H9 (cell line): ENCODE measurements around the gene CAMSAP2. TPM values are rescaled to one million over a fixed set of nuclear protein-coding genes. Genes with fewer than 3 reads are reported as not detected.
"Not testable (repeated sequence)": the region's sequence is repeated elsewhere in the genome, so short reads cannot be mapped to it uniquely, and the experiment has no call there.

ENCODE experiments used
- DNase-seq: peaks from one replicate; pipeline ENCODE4 v3.0.0-alpha.2; 2017
- H2AFZ ChIP-seq: one replicate; pipeline ENCODE4 v1.6.1; 2013; ENCODE audit warnings: mild to moderate bottlenecking, low read length, control low read depth, moderate library complexity
- H2AK5ac ChIP-seq: 2 replicates; pipeline ENCODE4 v1.6.1; 2013; ENCODE audit warnings: low read length, control low read depth, mixed read lengths; ENCODE audit not compliant: insufficient read length
- H2BK120ac ChIP-seq: one replicate; pipeline ENCODE4 v1.6.1; 2013; ENCODE audit warnings: low read depth, mild to moderate bottlenecking, low read length, control low read depth, inconsistent platforms; ENCODE audit not compliant: poor library complexity, severe bottlenecking
- H2BK12ac ChIP-seq: 2 replicates; pipeline ENCODE4 v1.6.1; 2013; ENCODE audit warnings: low read length, control low read depth, mixed read lengths, low read depth; ENCODE audit not compliant: insufficient read length
- H2BK15ac ChIP-seq: 2 replicates; pipeline ENCODE4 v1.6.1; 2013; ENCODE audit warnings: low read depth, low read length, control low read depth
- H2BK20ac ChIP-seq: one replicate; pipeline ENCODE4 v1.6.1; 2013; ENCODE audit warnings: low read depth, mild to moderate bottlenecking, low read length, control low read depth, inconsistent platforms; ENCODE audit not compliant: poor library complexity, severe bottlenecking
- H2BK5ac ChIP-seq: 2 replicates; pipeline ENCODE4 v1.6.1; 2013; ENCODE audit warnings: low read length, control low read depth, mixed read lengths; ENCODE audit not compliant: insufficient read length
- H3K14ac ChIP-seq: 2 replicates; pipeline ENCODE4 v1.6.1; 2013; ENCODE audit warnings: low read length, control low read depth; ENCODE audit not compliant: insufficient read depth
- H3K18ac ChIP-seq: 2 replicates; pipeline ENCODE4 v1.6.1; 2013; ENCODE audit warnings: low read depth, mild to moderate bottlenecking, mixed read lengths, low read length, control low read depth; ENCODE audit not compliant: insufficient read length
- H3K23ac ChIP-seq: 2 replicates; pipeline ENCODE4 v1.6.1; 2013; ENCODE audit warnings: low read length, control low read depth, mixed read lengths, low read depth; ENCODE audit not compliant: insufficient read length
- H3K23me2 ChIP-seq: 2 replicates; pipeline ENCODE4 v1.6.1; 2013; ENCODE audit warnings: low read depth, mild to moderate bottlenecking, mixed read lengths, low read length, control low read depth; ENCODE audit not compliant: insufficient read length, poor library complexity, severe bottlenecking
- H3K27ac ChIP-seq: 2 replicates; pipeline ENCODE4 v1.5.1; 2013; ENCODE audit warnings: low read length, control low read depth, mixed read lengths, low read depth; ENCODE audit not compliant: insufficient read length
- H3K27me3 ChIP-seq: 2 replicates; pipeline ENCODE4 v1.6.1; 2013; ENCODE audit warnings: low read length, control low read depth, inconsistent platforms; ENCODE audit not compliant: insufficient read depth
- H3K4ac ChIP-seq: 2 replicates; pipeline ENCODE4 v1.6.1; 2013; ENCODE audit warnings: low read depth, mild to moderate bottlenecking, control low read depth, inconsistent platforms, low read length, moderate library complexity
- H3K4me1 ChIP-seq: 2 replicates; pipeline ENCODE4 v1.6.1; 2013; ENCODE audit warnings: low read length, control low read depth, inconsistent platforms; ENCODE audit not compliant: insufficient read depth
- H3K4me2 ChIP-seq: 2 replicates; pipeline ENCODE4 v1.6.1; 2013; ENCODE audit warnings: low read length, control low read depth, mixed read lengths; ENCODE audit not compliant: insufficient read length, insufficient read depth
- H3K56ac ChIP-seq: 2 replicates; pipeline ENCODE4 v1.6.1; 2013; ENCODE audit warnings: low read depth, mild to moderate bottlenecking, mixed read lengths, low read length, control low read depth; ENCODE audit not compliant: insufficient read length
- H3K79me1 ChIP-seq: 2 replicates; pipeline ENCODE4 v1.6.1; 2013; ENCODE audit warnings: low read depth, mild to moderate bottlenecking, moderate library complexity, low read length, control low read depth, inconsistent platforms; ENCODE audit not compliant: insufficient read depth, poor library complexity, severe bottlenecking
- H3K79me2 ChIP-seq: 2 replicates; pipeline ENCODE4 v1.6.1; 2013; ENCODE audit warnings: low read length, control low read depth, inconsistent platforms; ENCODE audit not compliant: insufficient read depth
- H3K9ac ChIP-seq: 2 replicates; pipeline ENCODE4 v1.6.1; 2013; ENCODE audit warnings: low read length, control low read depth, mixed read lengths; ENCODE audit not compliant: insufficient read length; ENCODE audit errors: extremely low read depth
- H3K9me3 ChIP-seq: one replicate; pipeline ENCODE4 v1.6.1; 2013; ENCODE audit warnings: low read depth, low read length, inconsistent platforms; ENCODE audit not compliant: control insufficient read depth
- H3T11ph ChIP-seq: one replicate; pipeline ENCODE4 v1.6.1; 2013; ENCODE audit warnings: mild to moderate bottlenecking, low read length, control low read depth, inconsistent platforms
- H4K20me1 ChIP-seq: one replicate; pipeline ENCODE4 v1.6.1; 2013; ENCODE audit not compliant: control insufficient read depth, insufficient read length, insufficient read depth
- H4K5ac ChIP-seq: 2 replicates; pipeline ENCODE4 v1.6.1; 2013; ENCODE audit warnings: low read depth, mild to moderate bottlenecking, mixed read lengths, low read length, control low read depth; ENCODE audit not compliant: insufficient read length
- H4K8ac ChIP-seq: replicated peaks from 2 replicates; pipeline ENCODE4 v1.6.1; 2013; ENCODE audit warnings: low read length, control low read depth, mixed read lengths, low read depth; ENCODE audit not compliant: insufficient read length
- H4K91ac ChIP-seq: 2 replicates; pipeline ENCODE4 v1.6.1; 2013; ENCODE audit warnings: low read depth, mild to moderate bottlenecking, moderate library complexity, mixed read lengths, low read length, control low read depth; ENCODE audit not compliant: insufficient read length
- H3K27ac Mint-ChIP-seq, 3 experiments: 2 replicates in 2 of 3; 3 replicates in 1 of 3; pipeline ENCODE4 v1.8.0; 2020 to 2021; ENCODE audit warnings: mixed read lengths in 3 of 3, mild to moderate bottlenecking in 1 of 3, moderate library complexity in 1 of 3
- H3K27me3 Mint-ChIP-seq: 2 replicates; pipeline ENCODE4 v1.8.0; 2021; ENCODE audit warnings: low read depth, mild to moderate bottlenecking, moderate library complexity, mixed read lengths
- H3K36me3 Mint-ChIP-seq, 3 experiments: 2 replicates in 2 of 3; 3 replicates in 1 of 3; pipeline ENCODE4 v1.8.0; 2020 to 2021; ENCODE audit warnings: low read depth in 3 of 3, mixed read lengths in 3 of 3; ENCODE audit not compliant: insufficient read depth in 1 of 3
- H3K4me1 Mint-ChIP-seq, 2 experiments: 2 replicates each; pipeline ENCODE4 v1.8.0; 2020; ENCODE audit warnings: mixed read lengths in 2 of 2
- H3K4me3 Mint-ChIP-seq, 2 experiments: 2 replicates in 1 of 2; 3 replicates in 1 of 2; pipeline ENCODE4 v1.8.0; 2020 to 2021; ENCODE audit warnings: mild to moderate bottlenecking in 2 of 2, mixed read lengths in 2 of 2, moderate library complexity in 1 of 2
- H3K9me3 Mint-ChIP-seq, 2 experiments: 2 replicates in 1 of 2; 3 replicates in 1 of 2; pipeline ENCODE4 v1.8.0; 2020; ENCODE audit warnings: mild to moderate bottlenecking in 2 of 2, mixed read lengths in 2 of 2, moderate library complexity in 1 of 2
- WGBS: extraction: QIAGEN DNeasy Blood & Tissue Kit; methylation state at CpG from one replicate; pipeline ENCODE4 v1.1.7; 2013; ENCODE audit warnings: missing lambda C conversion rate, low lambda C conversion rate, mixed read lengths; ENCODE audit not compliant: insufficient read length; ENCODE audit errors: extremely low coverage; 5-methylcytosine and 5-hydroxymethylcytosine counted together
- total RNA-seq: library from RNA; stranded (reverse); gene quantifications from 2 replicates; pipeline ENCODE4 v1.2.1, GENCODE V29; 2021
- TF ChIP-seq, protein P1 (sequence below): fragments of 200-600 bp; sonication (generic); conservative IDR thresholded peaks from 3 replicates; pipeline ENCODE4 v1.8.0; 2021; ENCODE audit warnings: antibody characterized with exemption, mild to moderate bottlenecking

Gene CAMSAP2
- total RNA-seq, 1 experiment from 2014 or later = 33.7 TPM

DNA sequence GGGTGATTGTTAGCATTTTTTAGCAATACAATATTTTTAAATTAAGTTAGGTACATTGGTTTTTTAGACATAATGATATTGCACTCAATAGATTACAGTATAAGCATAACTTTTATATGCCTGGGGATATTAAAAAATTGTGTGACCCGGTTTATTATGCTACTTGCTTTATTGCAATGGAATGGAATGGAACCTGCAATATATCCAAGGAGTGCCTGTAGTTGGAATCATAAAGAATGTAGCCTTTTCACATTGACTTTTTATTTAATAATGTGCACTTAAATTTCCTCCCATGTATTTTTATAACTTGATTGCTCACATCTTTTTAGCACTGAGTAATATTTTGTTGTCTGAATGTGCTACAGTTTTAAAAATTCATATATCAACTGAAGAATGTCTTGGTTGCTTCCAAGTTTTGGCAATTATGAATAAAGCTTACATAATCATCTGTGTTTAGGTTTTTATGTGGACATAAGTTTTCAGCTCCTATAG, 49.2 kb downstream of the CAMSAP2 start:
- Mint-ChIP-seq H3K9me3 (peaks cover 5 to 7% of the 10 kb centered on the region in 2 experiments; a peak in 4 of 5 replicates), H3K27ac (no peak overlapping the region), H3K27me3 (no peaks in the 10 kb centered on the region), H3K36me3 (peaks cover 17 to 25% (median 23%) of the 10 kb centered on the region in 3 experiments), H3K4me3 (no peak overlapping the region), H3K4me1 (peaks cover 5 to 7% of the 10 kb centered on the region in 2 experiments)
- Histone ChIP-seq H4K5ac (no peak overlapping the region), H3K23me2 (no peaks in the 10 kb centered on the region), H4K8ac (no peak overlapping the region), H3K56ac (no peak overlapping the region), H3K23ac (no peak overlapping the region), H3K9me3 (no peaks in the 10 kb centered on the region), H3K79me1 (peaks cover under 1% of the 10 kb centered on the region), H3K4me2 (no peak overlapping the region), H3K9ac (no peak overlapping the region), H3K4ac (no peak overlapping the region), H4K91ac (no peak overlapping the region), H3K18ac (no peak overlapping the region), H3K27ac (no peak overlapping the region), H2BK15ac (no peak overlapping the region), H3K27me3 (no peaks in the 10 kb centered on the region), H4K20me1 (no peaks in the 10 kb centered on the region), H2AFZ (no peak overlapping the region), H2BK12ac (no peak overlapping the region), H2BK20ac (no peak overlapping the region), H3K14ac (no peak overlapping the region), H3T11ph (no peak overlapping the region), H2BK120ac (no peak overlapping the region), H2AK5ac (no peak overlapping the region), H3K79me2 (no peaks in the 10 kb centered on the region; the same call in 1 of the 2 replicates), H3K4me1 (no peaks in the 10 kb centered on the region), H2BK5ac (no peak overlapping the region)
- WGBS = no CpG with 5 or more reads among the region's 1 CpG
- DNase-seq = no peak
- TF ChIP-seq, protein P1, sequence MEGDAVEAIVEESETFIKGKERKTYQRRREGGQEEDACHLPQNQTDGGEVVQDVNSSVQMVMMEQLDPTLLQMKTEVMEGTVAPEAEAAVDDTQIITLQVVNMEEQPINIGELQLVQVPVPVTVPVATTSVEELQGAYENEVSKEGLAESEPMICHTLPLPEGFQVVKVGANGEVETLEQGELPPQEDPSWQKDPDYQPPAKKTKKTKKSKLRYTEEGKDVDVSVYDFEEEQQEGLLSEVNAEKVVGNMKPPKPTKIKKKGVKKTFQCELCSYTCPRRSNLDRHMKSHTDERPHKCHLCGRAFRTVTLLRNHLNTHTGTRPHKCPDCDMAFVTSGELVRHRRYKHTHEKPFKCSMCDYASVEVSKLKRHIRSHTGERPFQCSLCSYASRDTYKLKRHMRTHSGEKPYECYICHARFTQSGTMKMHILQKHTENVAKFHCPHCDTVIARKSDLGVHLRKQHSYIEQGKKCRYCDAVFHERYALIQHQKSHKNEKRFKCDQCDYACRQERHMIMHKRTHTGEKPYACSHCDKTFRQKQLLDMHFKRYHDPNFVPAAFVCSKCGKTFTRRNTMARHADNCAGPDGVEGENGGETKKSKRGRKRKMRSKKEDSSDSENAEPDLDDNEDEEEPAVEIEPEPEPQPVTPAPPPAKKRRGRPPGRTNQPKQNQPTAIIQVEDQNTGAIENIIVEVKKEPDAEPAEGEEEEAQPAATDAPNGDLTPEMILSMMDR = no peak

DNA sequence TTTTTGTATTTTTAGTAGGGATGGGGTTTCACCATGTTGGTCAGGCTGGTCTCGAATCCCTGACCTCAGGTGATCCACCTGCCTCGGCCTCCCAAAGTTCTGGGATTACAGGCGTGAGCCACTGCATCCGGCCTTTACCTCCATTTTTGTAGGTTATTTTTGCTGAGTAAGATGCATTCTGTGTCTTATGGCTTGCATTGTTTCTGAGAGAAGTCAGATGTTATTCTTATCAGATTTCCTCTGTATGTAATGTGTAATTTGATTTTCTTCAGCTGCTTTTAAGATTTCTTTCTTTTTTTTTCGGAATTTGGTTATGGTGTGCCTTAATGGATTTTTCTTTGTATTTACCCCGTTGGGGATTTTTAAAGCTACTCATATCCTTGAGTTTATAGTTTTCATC, 52.3 kb downstream of the CAMSAP2 start:
- not testable (repeated sequence) for H4K91ac ChIP-seq, H3K27me3 Mint-ChIP-seq, H3K4me3 Mint-ChIP-seq, H3K4me1 Mint-ChIP-seq, H4K8ac ChIP-seq, H2BK120ac ChIP-seq, H3K4me2 ChIP-seq, H3K27me3 ChIP-seq, H3K9me3 Mint-ChIP-seq, H4K20me1 ChIP-seq, H3K27ac ChIP-seq, H4K5ac ChIP-seq, H2BK15ac ChIP-seq, DNase-seq, H3K9ac ChIP-seq, H3K4me1 ChIP-seq, H3K23me2 ChIP-seq, H3K18ac ChIP-seq, H3T11ph ChIP-seq, H3K79me1 ChIP-seq, H3K4ac ChIP-seq, H2AFZ ChIP-seq, H2BK20ac ChIP-seq, H3K9me3 ChIP-seq, H3K27ac Mint-ChIP-seq, H3K14ac ChIP-seq, H3K23ac ChIP-seq, H2BK5ac ChIP-seq, H2AK5ac ChIP-seq, H3K79me2 ChIP-seq, H2BK12ac ChIP-seq, H3K56ac ChIP-seq
- peaks cover 11 to 14% (median 13%) of the 10 kb centered on the region in 3 experiments for H3K36me3 Mint-ChIP-seq
- no CpG with 5 or more reads among the region's 6 CpGs for WGBS
